ENCODE measurements around the gene KCNMA1. TPM values are rescaled to one million over a fixed set of nuclear protein-coding genes. Genes with fewer than 3 reads are reported as not detected.

The KCNMA1 gene
- total and polyA plus RNA-seq, 10 donors = 9.3 to 114 (median 51.5) TPM

DNA sequence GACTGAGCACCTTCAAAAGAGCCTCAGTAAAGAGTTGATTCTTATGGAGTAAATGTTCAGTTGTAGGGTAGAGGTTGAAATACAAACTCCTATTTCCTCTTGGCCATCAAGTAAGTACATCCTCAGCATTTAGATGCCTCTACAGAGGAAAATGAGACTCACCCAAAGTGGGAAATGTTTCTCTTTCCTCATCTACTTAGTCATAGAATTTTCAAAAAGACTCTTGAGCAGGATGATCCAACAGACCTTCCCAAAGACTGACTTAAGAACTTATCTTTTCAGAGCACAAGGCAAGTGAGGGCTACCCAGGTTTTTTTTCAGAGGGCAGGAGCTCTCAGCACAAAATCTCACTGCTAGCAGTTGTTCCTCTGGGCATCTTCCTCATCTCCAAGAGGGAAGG lies 449.1 kb downstream of the KCNMA1 start:
- H3K27me3 ChIP-seq (replicated peaks in 1 of 7) = peaks cover 0 to 22% (median 0%) of the 10 kb centered on the region in 7 donors
- H3K36me3 ChIP-seq = no peaks in the 10 kb centered on the region
- no peak overlapping the region for H3K27ac ChIP-seq
- no peak overlapping the region for H3K4me3 ChIP-seq
- TF ChIP-seq POLR2A (IDR thresholded peaks at IDR 0.05) (no peak), POLR2AphosphoS5 (IDR thresholded peaks at IDR 0.05) (no peak)
- TF ChIP-seq, protein P1, sequence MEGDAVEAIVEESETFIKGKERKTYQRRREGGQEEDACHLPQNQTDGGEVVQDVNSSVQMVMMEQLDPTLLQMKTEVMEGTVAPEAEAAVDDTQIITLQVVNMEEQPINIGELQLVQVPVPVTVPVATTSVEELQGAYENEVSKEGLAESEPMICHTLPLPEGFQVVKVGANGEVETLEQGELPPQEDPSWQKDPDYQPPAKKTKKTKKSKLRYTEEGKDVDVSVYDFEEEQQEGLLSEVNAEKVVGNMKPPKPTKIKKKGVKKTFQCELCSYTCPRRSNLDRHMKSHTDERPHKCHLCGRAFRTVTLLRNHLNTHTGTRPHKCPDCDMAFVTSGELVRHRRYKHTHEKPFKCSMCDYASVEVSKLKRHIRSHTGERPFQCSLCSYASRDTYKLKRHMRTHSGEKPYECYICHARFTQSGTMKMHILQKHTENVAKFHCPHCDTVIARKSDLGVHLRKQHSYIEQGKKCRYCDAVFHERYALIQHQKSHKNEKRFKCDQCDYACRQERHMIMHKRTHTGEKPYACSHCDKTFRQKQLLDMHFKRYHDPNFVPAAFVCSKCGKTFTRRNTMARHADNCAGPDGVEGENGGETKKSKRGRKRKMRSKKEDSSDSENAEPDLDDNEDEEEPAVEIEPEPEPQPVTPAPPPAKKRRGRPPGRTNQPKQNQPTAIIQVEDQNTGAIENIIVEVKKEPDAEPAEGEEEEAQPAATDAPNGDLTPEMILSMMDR (IDR thresholded peaks at IDR 0.05 in 8 of 11, conservative IDR thresholded peaks at IDR 0.05 in 3 of 11) = no peak
- intact Hi-C loops (cut with DNase I; ENCODE audit: low total_unique reads) = no loop called here
- H3K4me1 ChIP-seq = no peaks in the 10 kb centered on the region
- no peak for DNase-seq
- no peaks in the 10 kb centered on the region for H3K9me3 ChIP-seq

DNA sequence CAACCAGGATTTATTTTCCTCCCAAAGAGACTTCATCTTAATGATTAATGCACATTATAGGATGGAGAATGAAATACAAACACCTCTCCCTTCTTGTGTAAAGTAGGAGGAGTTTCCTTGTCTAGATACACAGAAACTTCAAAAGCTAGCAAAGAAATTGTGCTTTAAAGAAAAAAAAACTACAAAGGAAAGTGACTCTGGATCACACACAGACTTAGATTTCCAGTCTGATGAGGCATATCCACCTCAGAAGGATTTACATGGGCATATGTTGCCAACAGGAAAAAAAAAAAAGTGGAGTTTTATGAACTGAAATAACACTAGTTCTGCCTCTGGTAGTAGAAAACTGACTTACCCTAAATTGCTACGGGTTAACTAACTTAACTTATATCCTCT lies 449.6 kb downstream of the KCNMA1 start:
- intact Hi-C loops (cut with DNase I; ENCODE audit: low total_unique reads) = no loop called here
- TF ChIP-seq POLR2A (IDR thresholded peaks at IDR 0.05) (no peak), POLR2AphosphoS5 (IDR thresholded peaks at IDR 0.05) (no peak)
- TF ChIP-seq, protein P1 (IDR thresholded peaks at IDR 0.05 in 8 of 11, conservative IDR thresholded peaks at IDR 0.05 in 3 of 11) = no peak
- no peaks in the 10 kb centered on the region for H3K9me3 ChIP-seq

DNA sequence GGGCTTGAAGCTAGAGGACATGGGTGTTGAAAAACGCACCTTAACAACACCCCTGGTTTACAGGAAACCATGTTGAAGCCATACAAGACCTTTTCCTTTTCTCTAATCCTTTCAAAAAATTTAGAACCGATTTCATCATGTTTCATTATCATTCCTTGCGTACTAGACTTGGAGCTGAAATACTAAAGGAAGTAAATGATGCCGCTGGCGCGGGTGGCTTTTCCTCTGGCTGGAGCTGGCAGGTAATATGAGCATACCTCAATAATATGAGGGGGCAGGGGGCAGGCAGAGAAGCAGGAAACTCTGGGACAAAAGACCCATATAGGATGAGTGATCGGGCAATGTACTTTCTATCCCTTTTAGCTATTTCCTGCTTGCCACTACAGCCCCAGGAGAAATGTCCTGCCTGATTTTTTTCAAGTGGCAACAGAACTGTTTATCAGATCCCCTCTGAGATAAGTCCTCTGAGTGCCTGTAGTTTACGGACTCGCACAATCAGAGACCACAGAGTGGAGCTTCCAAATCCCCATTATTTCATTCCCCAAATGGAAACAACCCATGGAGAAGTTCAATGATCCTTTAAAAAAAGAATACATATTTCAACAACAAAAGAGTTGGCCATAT lies 450.1 kb downstream of the KCNMA1 start:
- H3K4me3 ChIP-seq = no peak overlapping the region
- intact Hi-C loops (cut with DNase I; ENCODE audit: low total_unique reads) = no loop called here
- 66 to 73% (median 71%) methylated on average over 9 of the region's 9 CpGs for WGBS, 5 donors
- TF ChIP-seq, protein P1 (IDR thresholded peaks at IDR 0.05 in 8 of 11, conservative IDR thresholded peaks at IDR 0.05 in 3 of 11) = no peak
- TF ChIP-seq POLR2AphosphoS5 (IDR thresholded peaks at IDR 0.05) (no peak), POLR2A (IDR thresholded peaks at IDR 0.05) (no peak)
- no peak for DNase-seq
- no peak overlapping the region for H3K27ac ChIP-seq
- H3K9me3 ChIP-seq = no peaks in the 10 kb centered on the region
- H3K36me3 ChIP-seq = no peaks in the 10 kb centered on the region
- H3K27me3 ChIP-seq (replicated peaks in 1 of 7) = peaks cover 0 to 15% (median 0%) of the 10 kb centered on the region in 7 donors
- no peaks in the 10 kb centered on the region for H3K4me1 ChIP-seq

More for the DNA sequence above, 449.6 kb downstream of the KCNMA1 start:
- no peak overlapping the region for H3K27ac ChIP-seq
- 74 to 93% (median 89%) methylated on average over 1 of the region's 1 CpG for WGBS, 5 donors
- H3K4me3 ChIP-seq = no peak overlapping the region
- no peaks in the 10 kb centered on the region for H3K36me3 ChIP-seq
- peaks cover 0 to 20% (median 0%) of the 10 kb centered on the region in 7 donors for H3K27me3 ChIP-seq (replicated peaks in 1 of 7)
- no peaks in the 10 kb centered on the region for H3K4me1 ChIP-seq
- DNase-seq = no peak

DNA sequence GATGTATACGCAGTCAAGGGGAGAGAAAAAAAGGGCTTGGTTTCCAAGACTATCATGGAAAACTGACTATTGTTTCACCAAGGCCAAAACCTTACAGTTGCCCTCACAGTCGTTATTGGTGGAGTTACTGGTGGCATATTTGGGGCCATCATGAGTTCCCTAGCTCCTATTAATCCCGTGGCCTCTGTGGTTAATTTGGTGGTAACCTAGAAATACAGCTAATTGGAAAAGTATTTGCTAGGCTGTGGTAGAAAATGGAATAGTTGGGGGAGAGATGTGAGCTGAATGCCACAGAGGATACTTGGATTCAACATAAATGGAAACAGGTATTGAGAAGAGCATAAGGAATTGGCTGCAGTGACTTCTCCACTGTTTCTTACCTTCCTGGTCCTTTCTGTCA lies 450.7 kb downstream of the KCNMA1 start:
- Histone ChIP-seq H3K36me3 (no peaks in the 10 kb centered on the region), H3K4me1 (no peaks in the 10 kb centered on the region), H3K27me3 (replicated peaks in 1 of 7) (peaks cover 0 to 13% (median 0%) of the 10 kb centered on the region in 7 donors), H3K27ac (no peak overlapping the region), H3K4me3 (no peak overlapping the region), H3K9me3 (no peaks in the 10 kb centered on the region)
- intact Hi-C loops (cut with DNase I; ENCODE audit: low total_unique reads) = no loop called here
- TF ChIP-seq POLR2A (IDR thresholded peaks at IDR 0.05) (no peak), POLR2AphosphoS5 (IDR thresholded peaks at IDR 0.05) (no peak)
- TF ChIP-seq, protein P1 (IDR thresholded peaks at IDR 0.05 in 8 of 11, conservative IDR thresholded peaks at IDR 0.05 in 3 of 11) = no peak
- no peak for DNase-seq
- 63 to 84% (median 77%) methylated on average over 3 of the region's 3 CpGs for WGBS, 5 donors
